Mesodermal cell (in vitro differentiated cells): ENCODE data around the gene CDC42BPB.

Source experiments
- H3K27ac ChIP-seq: 2 replicates; pipeline ENCODE4 v1.7.0; 2013; ENCODE audit warnings: mild to moderate bottlenecking, low read depth, low read length, moderate library complexity; ENCODE audit not compliant: severe bottlenecking
- H3K36me3 ChIP-seq: 2 replicates; pipeline ENCODE4 v1.7.1; 2013; ENCODE audit warnings: mild to moderate bottlenecking, low read length, moderate library complexity; ENCODE audit not compliant: control insufficient read depth, insufficient read depth
- H3K4me1 ChIP-seq: one replicate; pipeline ENCODE4 v1.7.1; 2013; ENCODE audit warnings: mild to moderate bottlenecking, low read length; ENCODE audit not compliant: insufficient read depth, control insufficient read depth, poor library complexity, severe bottlenecking
- H3K4me3 ChIP-seq: 2 replicates; pipeline ENCODE4 v1.7.0; 2013; ENCODE audit warnings: low read length, control low read depth, mild to moderate bottlenecking; ENCODE audit not compliant: insufficient read depth, poor library complexity, severe bottlenecking; ENCODE audit errors: extremely low read depth
- H3K9me3 ChIP-seq: 2 replicates; pipeline ENCODE4 v1.7.1; 2013; ENCODE audit warnings: mild to moderate bottlenecking, low read length, moderate library complexity; ENCODE audit not compliant: control insufficient read depth
- WGBS, 2 experiments: methylation state at CpG; one replicate each; pipeline ENCODE4 v1.1.5; 2013; ENCODE audit warnings: missing lambda C conversion rate in 2 of 2; ENCODE audit not compliant: insufficient coverage in 2 of 2; 5-methylcytosine and 5-hydroxymethylcytosine counted together

Gene CDC42BPB

DNA sequence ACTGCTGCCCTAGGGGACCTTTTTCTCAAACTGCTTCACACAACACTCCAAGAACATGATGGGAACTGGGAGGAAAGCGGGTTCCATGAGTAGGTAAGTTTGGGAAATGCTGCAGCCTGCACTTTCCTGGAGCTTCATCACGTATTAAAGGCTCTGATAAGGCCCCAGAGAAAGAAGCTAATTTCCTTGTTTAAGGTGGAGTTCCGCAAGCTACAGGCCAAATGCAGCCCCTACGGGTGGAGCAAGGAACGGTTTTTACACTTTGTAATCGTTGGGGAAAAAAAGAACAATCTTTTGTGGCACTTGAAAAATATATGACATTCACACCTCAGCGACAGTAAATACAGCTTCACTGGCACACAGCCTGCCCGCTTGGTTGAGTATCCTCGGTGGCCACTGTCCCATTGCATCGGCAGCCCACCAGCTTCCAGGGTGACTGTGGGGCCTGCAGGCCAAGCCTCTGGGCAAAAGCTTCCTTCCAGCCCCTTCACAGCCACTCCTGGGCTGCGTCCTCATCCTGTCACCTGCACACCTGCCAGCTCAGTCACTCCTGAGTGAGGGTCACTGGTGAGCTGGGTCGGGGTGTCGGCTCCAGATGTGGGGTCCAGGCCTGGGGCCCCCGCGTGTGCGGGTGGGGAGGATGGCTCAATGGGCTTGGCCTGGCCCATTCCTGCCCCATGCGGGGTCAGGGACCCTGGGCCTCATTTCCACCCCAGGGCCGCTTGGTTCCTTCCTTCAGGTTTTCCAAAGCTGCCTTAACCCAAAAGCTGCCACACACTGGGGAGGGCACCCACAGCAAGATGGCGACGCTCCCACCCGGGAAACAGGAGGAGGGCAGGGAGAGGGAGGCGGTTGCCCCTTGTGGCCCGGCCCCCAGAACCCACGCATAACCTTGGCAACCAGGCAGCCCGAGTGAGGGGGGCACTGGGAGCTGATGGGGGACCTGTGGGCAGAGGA is 132.4 kb downstream of the CDC42BPB start:
- H3K9me3 ChIP-seq: peaks cover 9% of the 10 kb centered on the region
- no peak overlapping the region for H3K4me3 ChIP-seq
- no peak overlapping the region for H3K27ac ChIP-seq
- peaks cover 12% of the 10 kb centered on the region for H3K4me1 ChIP-seq
- H3K36me3 ChIP-seq: no peaks in the 10 kb centered on the region
- WGBS, 2 experiments: 77 to 93% methylated on average over 15 of the region's 25 CpGs

DNA sequence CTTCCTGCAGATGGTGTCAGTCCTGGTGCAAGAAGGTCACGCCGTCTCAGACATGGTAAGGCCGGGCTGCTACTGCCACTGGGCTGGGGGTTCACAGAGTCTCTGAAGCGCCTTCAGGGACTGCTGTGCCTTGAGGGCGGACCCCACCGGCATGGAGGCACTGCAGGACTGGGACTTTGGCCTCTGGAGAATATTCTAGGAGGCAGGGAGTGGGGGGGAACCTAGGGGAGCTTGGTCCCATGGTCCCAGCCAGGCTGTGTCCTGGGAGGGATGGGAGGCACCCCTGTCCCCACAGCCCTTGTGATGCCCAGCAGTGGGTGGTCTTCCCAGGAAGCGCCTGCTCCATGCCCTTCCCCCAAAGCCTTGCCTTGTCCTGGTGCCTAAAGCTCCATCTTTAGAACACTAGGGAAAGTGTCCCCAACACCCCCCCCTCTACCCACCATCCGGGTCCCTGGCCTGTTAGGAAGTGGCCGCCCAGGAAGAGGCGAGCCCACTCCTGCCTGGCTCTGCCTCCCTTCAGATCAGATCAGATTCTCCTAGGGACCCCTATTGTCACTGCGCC is 133.3 kb downstream of the CDC42BPB start:
- Histone ChIP-seq H3K27ac (no peak overlapping the region), H3K9me3 (peaks cover 9% of the 10 kb centered on the region), H3K36me3 (no peaks in the 10 kb centered on the region), H3K4me3 (no peak overlapping the region), H3K4me1 (peaks cover 8% of the 10 kb centered on the region)
- 67 to 73% methylated on average over 10 to 11 of the region's 11 CpGs for WGBS, 2 experiments

- Histone ChIP-seq H3K36me3 (no peaks in the 10 kb centered on the region), H3K9me3 (peaks cover 9% of the 10 kb centered on the region), H3K4me1 (peaks cover 8% of the 10 kb centered on the region), H3K27ac (no peak overlapping the region), H3K4me3 (peak overlapping the region; percentile 14)
- 4 to 6% methylated on average over 49 to 52 of the region's 53 CpGs for WGBS, 2 experiments
These were observed 134.0 kb downstream of the CDC42BPB start for GRCh38 chr14:102923201-102923924.

GRCh38 chr14:102922490-102923200 is 134.7 kb downstream of the CDC42BPB start, which contains the start of gene AMN:
Gene AMN, plus strand, starts transcription at chr14:102922663. Its CDS starts 26 bp downstream, at chr14:102922689.
- H3K9me3 ChIP-seq: peaks cover 9% of the 10 kb centered on the region
- H3K4me1 ChIP-seq: peaks cover 8% of the 10 kb centered on the region
- peak within 1 kb of the TSS; percentile 14 for H3K4me3 ChIP-seq
- H3K36me3 ChIP-seq: no peaks in the 10 kb centered on the region
- 11 to 12% methylated on average over 45 of the region's 56 CpGs for WGBS, 2 experiments
- no peak within 1 kb of the TSS for H3K27ac ChIP-seq

GRCh38 chr14:102920998-102921304 is 136.4 kb downstream of the CDC42BPB start:
- H3K36me3 ChIP-seq: no peaks in the 10 kb centered on the region
- WGBS, 2 experiments: 92 to 100% methylated on average over 1 of the region's 1 CpG
- H3K27ac ChIP-seq: no peak overlapping the region
- peaks cover 9% of the 10 kb centered on the region for H3K9me3 ChIP-seq
- H3K4me1 ChIP-seq: peaks cover 8% of the 10 kb centered on the region
- no peak overlapping the region for H3K4me3 ChIP-seq

DNA sequence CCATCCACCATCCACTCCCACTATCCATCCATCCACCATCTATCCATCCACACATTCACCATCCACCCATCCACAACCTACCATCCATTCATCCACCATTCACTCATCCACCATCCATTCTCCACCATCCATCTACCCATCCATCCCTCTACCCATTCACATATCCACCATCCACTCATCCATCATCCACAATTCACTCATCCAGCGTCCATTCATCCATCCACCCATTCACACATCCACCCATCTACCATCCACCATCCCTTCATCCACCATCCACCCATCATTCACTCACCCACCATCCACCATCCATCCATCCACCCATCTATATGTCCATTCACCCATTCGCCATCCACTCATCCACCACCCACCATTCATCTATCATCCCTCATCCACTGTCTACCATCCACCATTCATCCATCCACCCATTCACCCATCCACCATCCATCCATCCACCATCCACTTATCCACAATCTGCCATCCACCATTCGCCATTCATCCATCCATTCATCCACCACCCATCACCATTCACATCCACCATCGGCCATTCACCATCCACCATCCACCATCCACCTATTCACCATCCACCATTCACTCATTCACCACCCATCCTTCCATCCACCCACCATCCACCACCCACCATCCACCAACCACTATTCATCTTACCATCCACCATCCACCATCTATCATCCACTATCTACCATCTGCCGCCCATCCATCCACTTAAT is 136.9 kb downstream of the CDC42BPB start:
- H3K9me3 ChIP-seq: peaks cover 9% of the 10 kb centered on the region
- peaks cover 8% of the 10 kb centered on the region for H3K4me1 ChIP-seq
- WGBS, 2 experiments: 89 to 94% methylated on average over 5 of the region's 5 CpGs
- no peaks in the 10 kb centered on the region for H3K36me3 ChIP-seq
- no peak overlapping the region for H3K27ac ChIP-seq
- no peak overlapping the region for H3K4me3 ChIP-seq

DNA sequence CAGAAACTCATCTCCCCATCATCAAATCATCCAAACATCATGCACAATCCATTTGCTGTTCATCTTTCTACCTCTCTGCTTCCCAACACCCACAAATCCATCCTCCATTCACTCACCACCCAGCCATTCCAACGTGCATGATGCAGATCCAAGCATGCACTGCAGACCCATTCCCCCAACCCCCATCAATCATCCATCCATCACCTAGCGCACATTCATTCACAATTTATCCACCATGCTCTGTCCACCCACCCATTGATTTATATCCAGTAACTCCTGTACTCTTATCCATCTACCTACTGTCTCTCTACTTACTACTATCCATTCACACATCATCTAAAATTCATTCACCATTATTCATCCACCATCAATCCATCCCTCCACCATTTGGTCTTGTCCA is 138.9 kb downstream of the CDC42BPB start:
- no peak overlapping the region for H3K27ac ChIP-seq
- H3K36me3 ChIP-seq: no peaks in the 10 kb centered on the region
- H3K9me3 ChIP-seq: peaks cover 9% of the 10 kb centered on the region
- 53 to 58% methylated on average over 2 of the region's 2 CpGs for WGBS, 2 experiments
- peaks cover 4% of the 10 kb centered on the region for H3K4me1 ChIP-seq
- no peak overlapping the region for H3K4me3 ChIP-seq

DNA sequence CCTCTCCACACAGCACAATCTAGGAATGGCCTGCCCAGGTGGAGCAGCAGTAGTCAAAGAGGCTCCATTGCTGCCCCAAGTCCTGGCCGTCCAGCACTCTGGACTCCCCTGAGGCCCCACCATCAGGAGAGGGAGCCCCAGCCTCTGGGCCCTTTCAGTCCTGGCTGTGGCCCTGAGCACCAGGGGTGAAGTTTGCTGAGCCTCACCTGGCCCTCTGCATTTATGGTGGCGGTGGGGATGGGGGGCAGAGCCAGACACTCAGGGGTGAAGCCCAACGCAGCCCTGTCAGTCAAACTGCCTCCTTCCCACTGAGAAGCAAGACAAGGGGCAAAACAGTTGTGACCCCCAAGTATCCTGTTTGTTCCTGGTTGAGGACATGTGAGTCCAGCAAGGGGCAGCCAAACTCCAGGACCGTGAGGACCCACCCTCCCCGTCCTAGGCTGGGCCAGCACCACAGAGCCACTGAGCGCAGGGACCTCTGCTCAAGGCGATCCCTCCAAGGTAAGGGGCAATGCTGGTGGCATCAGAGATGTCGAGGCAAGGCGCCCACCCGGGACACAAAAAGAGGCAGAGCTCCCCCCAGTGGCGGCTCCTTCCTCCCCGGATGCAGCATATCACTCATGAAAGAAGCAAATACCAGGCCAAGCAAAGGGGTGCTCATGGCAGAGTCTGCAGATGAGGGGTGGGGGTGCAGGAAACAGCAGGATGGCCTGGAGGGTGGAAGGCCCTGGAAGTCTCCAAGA is 139.7 kb downstream of the CDC42BPB start:
- Histone ChIP-seq H3K36me3 (no peaks in the 10 kb centered on the region), H3K4me3 (no peak overlapping the region), H3K4me1 (peaks cover under 1% of the 10 kb centered on the region), H3K27ac (no peak overlapping the region), H3K9me3 (peaks cover 9% of the 10 kb centered on the region)
- 49 to 62% methylated on average over 8 of the region's 12 CpGs for WGBS, 2 experiments

GRCh38 chr14:102917056-102917385 is 140.3 kb downstream of the CDC42BPB start:
- Histone ChIP-seq H3K27ac (no peak overlapping the region), H3K9me3 (peaks cover 9% of the 10 kb centered on the region), H3K4me3 (no peak overlapping the region), H3K4me1 (no peaks in the 10 kb centered on the region), H3K36me3 (no peaks in the 10 kb centered on the region)
- 88 to 92% methylated on average over 6 of the region's 6 CpGs for WGBS, 2 experiments
